T-helper 2 cell treated with Interferon-gamma antibody and Interleukin-4, amounts not matched to agents 5 μg/mL and 100 μg/mL, for 36 hours (primary cell): ENCODE measurements around the gene AAR2.
A peak's percentile ranks its signal among the peaks of the same experiment; 100 is the strongest.

Experiments
- DNase-seq: peaks from one replicate; pipeline ENCODE4 v3.0.0; 2021; ENCODE audit warnings: low spot score
- H3K27ac Mint-ChIP-seq: one replicate; pipeline ENCODE4 v1.8.0; 2021; ENCODE audit warnings: mild to moderate bottlenecking, mixed read lengths
- H3K27me3 Mint-ChIP-seq: one replicate; pipeline ENCODE4 v1.8.0; 2021; ENCODE audit warnings: low read depth, mixed read lengths
- H3K36me3 Mint-ChIP-seq: one replicate; pipeline ENCODE4 v1.8.0; 2021; ENCODE audit warnings: low read depth, mixed read lengths
- H3K4me1 Mint-ChIP-seq: one replicate; pipeline ENCODE4 v1.8.0; 2021; ENCODE audit warnings: low read depth, mixed read lengths
- H3K4me3 Mint-ChIP-seq: one replicate; pipeline ENCODE4 v1.8.0; 2022; ENCODE audit warnings: mild to moderate bottlenecking, moderate library complexity, mixed read lengths
- H3K9me3 Mint-ChIP-seq: one replicate; pipeline ENCODE4 v1.8.0; 2021; ENCODE audit warnings: mixed read lengths

The AAR2 gene

DNA sequence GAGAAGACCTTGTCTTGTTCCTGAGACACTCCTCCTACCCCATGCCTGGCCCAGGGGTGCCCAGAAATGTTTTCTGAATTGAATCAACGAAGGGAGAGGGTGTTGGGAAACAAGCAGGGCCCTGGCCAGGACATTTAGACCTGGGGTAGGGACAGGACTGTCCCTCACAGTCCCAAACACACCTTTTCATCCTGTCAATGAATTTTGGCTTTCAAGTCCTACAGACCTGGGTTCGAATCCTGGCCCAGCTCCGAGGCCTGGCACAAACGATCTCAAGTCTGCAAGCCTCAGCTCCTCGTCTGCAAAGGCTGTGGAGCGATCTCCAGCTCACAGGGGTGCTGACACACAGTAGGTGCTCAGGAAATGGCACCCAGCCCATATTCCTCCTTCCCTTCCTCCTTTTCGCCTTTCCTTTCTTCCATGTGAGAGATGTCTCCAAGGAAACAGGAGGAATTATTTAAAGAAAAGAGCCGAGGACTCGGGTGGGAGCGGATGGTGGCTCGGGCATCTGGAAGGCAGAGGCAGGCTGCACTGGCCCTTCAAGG, 62.6 kb downstream of the AAR2 start:
- Mint-ChIP-seq H3K9me3 (no peaks in the 10 kb centered on the region), H3K4me1 (no peaks in the 10 kb centered on the region), H3K36me3 (no peaks in the 10 kb centered on the region), H3K4me3 (no peak overlapping the region), H3K27me3 (peaks cover 16% of the 10 kb centered on the region), H3K27ac (no peak overlapping the region)
- no peak for DNase-seq

DNA sequence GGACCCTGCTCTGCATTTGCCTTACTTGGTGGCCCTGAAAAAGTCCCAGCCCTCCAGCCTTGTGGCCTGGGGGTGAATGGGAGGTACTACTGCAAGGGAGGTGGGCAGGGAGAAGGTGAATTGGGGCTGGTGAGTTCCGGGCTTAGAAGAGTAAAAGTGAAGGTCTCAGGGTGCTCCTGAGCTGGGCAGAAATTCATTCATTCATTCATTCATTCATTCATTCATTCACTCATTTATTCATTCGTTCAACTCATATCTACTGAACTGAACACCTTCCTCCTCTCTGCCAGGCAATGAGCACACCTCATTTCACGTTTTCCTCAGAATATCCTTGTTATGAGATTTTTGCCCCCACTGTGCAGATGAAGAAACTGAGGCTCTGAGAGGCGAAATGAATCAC, 63.2 kb downstream of the AAR2 start:
- Mint-ChIP-seq H3K27me3 (peaks cover 21% of the 10 kb centered on the region), H3K27ac (no peak overlapping the region), H3K9me3 (no peaks in the 10 kb centered on the region), H3K4me1 (no peaks in the 10 kb centered on the region), H3K4me3 (no peak overlapping the region), H3K36me3 (no peaks in the 10 kb centered on the region)
- no peak for DNase-seq

DNA sequence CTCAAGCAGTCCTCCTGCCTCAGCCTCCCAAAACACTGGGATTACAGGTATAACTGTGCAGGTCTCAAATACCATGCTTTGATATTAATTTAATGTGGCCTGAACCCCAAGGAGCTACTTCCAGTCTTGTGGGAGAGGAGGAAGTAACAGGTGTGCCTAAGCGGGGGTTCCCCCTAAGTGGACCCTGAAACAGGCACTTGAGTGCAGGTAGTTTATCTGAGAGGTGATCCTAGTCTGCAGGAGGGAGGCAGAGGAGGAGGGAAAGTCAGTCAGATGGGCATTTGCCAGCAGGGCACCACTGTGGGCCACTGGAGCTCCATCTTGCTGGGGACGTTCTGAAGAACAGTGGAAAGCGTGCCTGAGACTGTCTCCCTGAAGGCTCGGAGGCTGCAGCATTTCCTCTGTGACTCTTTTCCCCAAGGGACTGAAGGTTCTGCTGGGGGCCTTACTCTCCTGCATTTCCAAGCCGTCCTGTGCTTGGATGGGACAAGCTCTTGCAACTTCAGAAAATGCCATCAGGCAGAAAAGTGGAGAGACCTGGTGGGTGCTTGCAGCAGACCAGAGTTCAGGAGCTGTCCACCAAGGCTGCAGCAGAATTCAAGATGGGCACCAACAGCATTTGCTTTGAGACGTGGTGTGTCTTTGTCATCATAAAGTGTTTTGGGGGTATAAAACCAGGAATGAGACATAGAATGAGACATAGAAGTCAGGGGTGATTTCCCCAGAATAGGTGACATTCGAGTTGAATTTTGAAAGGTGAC, 65.3 kb downstream of the AAR2 start:
- Mint-ChIP-seq H3K4me1 (no peaks in the 10 kb centered on the region), H3K27me3 (peaks cover 29% of the 10 kb centered on the region), H3K9me3 (no peaks in the 10 kb centered on the region), H3K27ac (no peak overlapping the region), H3K4me3 (no peak overlapping the region), H3K36me3 (no peaks in the 10 kb centered on the region)
- no peak for DNase-seq

DNA sequence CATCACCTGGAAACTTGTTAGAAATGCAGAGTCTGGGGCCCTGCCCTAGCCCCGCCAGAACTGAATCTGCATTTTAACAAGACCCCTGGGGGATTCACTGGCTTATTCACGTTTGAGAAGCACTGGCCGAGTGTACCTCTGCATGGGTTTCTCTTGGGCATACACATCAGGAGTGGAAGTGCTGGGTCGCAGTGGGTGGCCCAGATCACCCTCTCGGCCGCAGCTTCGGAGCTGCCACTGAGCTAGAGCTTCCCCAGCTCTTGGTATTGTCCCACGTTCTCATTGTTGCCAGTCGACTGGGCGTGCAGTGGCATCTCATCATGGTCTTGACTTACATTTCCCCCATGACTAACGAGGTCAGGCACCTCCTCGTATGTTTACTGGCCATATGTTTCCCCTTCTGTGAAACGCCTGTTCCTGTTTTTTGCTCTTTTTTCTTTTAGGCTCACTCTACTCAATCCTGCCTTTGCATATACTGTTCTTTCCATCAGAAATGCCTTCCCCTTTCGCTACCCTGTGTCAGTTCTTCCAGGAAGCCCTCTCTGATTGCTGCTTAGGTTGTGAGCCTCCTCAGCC, 66.8 kb downstream of the AAR2 start:
- Mint-ChIP-seq H3K27ac (no peak overlapping the region), H3K4me3 (no peak overlapping the region), H3K27me3 (peaks cover 37% of the 10 kb centered on the region), H3K9me3 (no peaks in the 10 kb centered on the region), H3K36me3 (no peaks in the 10 kb centered on the region), H3K4me1 (no peaks in the 10 kb centered on the region)
- no peak for DNase-seq

DNA sequence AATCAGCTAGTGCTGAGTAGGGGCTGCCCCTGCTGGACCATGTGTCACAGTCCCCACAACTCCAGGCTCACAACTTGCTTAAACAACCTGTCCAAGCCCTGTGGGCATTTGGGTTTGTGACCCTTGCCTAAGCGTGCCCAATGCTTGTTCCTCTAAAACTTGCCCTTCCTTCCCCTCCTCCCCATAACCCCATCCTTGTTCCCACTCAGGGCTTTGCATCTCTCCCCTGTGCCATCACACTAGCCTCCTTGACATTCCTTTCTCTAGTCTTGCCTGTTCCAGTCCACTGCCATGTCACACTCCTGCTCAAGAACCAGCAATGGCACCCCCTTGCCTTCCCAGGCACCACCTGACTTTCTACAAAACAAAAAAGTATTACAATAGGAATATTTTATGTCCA, 67.6 kb downstream of the AAR2 start:
- H3K4me1 Mint-ChIP-seq = no peaks in the 10 kb centered on the region
- no peak for DNase-seq
- H3K4me3 Mint-ChIP-seq = no peak overlapping the region
- H3K27me3 Mint-ChIP-seq = peaks cover 42% of the 10 kb centered on the region
- no peak overlapping the region for H3K27ac Mint-ChIP-seq
- H3K36me3 Mint-ChIP-seq = no peaks in the 10 kb centered on the region
- H3K9me3 Mint-ChIP-seq = no peaks in the 10 kb centered on the region

DNA sequence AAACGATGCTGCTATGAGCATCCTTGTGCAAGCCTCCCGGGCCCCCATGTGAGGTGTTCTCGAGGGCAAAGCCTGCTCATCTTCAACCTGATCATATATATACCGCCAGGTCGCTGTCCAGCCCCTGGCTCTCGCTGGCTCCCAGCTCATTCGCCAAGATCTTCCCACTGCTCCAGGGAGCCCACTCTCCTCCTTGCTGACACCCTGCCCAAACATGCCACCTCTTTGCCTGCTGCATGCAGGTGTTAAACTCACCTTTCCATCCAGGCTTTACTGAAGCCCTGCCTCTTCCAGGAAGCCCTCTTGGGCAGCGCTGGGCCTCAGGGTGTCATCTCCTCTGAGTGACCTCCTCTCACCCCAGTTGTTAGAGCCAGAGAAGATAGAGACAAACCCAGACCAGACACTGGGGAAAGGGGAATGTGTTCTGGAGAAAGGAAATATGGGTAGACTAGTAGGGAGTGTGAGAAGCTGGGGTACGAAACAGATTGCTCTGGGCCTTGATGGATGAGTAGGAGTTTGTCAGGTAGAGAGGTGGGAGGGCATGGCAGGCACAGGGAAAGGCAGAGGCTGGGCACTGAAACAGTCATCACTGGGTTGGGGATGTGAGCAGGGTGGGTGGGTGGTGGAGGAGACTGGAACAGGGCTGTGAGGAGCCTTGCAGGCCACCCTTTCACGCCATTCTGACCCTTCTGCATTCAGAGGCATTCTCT, 68.7 kb downstream of the AAR2 start:
- Mint-ChIP-seq H3K27ac (no peak overlapping the region), H3K27me3 (peaks cover 52% of the 10 kb centered on the region), H3K4me3 (no peak overlapping the region), H3K4me1 (no peaks in the 10 kb centered on the region), H3K36me3 (no peaks in the 10 kb centered on the region), H3K9me3 (no peaks in the 10 kb centered on the region)
- DNase-seq = no peak

DNA sequence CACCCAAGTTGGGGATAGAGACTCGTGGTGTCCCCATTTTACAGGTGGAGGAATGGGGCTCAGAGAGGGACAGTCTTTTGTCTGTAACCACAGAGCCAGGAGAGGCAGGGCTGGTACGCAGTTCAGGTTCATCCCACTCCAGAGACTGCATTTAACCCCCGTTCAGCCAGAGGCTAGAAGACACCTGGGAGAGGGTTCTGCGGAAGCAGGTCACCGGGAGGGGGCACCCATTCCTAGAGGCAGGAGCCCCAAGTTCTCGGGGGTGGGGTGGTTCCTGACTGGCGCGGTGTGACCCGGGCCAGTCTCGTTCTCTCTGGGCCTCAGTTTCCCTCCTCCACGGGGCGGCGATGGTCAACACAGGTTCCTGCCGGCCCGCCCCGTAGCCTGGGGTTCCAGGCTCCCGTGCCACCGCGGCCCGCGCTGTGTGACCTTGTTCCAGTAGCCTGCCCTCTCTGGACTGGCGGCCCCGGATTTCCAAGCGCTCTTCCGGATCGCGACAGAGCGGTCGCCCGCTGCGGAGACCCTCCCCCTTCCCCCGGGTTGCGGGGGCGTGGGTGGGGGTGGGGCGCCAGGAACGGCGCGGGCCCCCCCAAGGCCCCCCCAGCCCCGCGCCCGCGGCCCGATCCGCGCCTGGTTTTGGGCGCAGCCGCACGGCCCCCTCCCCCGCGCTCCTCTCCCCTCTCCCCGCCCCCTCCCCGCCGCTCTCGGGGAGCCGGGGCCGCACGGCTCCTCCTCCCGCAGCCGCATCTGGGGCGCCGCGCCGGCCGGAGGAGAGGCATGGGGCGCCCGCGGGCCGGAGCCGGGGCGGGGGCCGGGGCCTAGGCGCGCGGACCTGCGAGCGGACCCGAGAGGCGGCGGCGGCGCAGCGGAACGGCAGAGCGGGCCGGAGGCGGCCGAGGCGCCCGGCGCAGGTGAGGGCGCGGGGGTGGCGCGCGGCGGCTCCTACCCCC, 69.6 kb downstream of the AAR2 start, which contains the start of gene DLGAP4:
Gene DLGAP4 (plus strand): TSS at position 738 of the 950 bp plus-strand sequence. CDS start 125,379 bp downstream, outside the sequence.
- DNase-seq = no peak
- Mint-ChIP-seq H3K4me1 (no peaks in the 10 kb centered on the region), H3K9me3 (no peaks in the 10 kb centered on the region), H3K27me3 (peaks cover 54% of the 10 kb centered on the region), H3K4me3 (peak within 1 kb of the TSS; percentile 13), H3K27ac (no peak within 1 kb of the TSS), H3K36me3 (no peaks in the 10 kb centered on the region)
